GM23338 (cell line): ENCODE results near the gene SURF1.
"Not testable (repeated sequence)": the region's sequence is repeated elsewhere in the genome, so short reads cannot be mapped to it uniquely, and the experiment has no call there.

Source experiments
- CREB1 ChIP-seq: fragments of 250-450 bp; sonication (Bioruptor Pico); IDR thresholded peaks from 2 replicates; pipeline ENCODE4 v1.5.0; 2020; ENCODE audit warnings: low read depth, mild to moderate bottlenecking, moderate library complexity
- CTCF ChIP-seq, 2 experiments: fragments of 200-600 bp in 1 of 2; sonication (generic) in 1 of 2; conservative IDR thresholded peaks; 2 replicates each; pipeline versions ENCODE4 v1.5.1 to v1.6.1; 2016 to 2017; ENCODE audit warnings: antibody characterized with exemption in 2 of 2, low read depth in 2 of 2, mild to moderate bottlenecking in 2 of 2, moderate library complexity in 1 of 2
- EZH2 ChIP-seq: fragments of 200-600 bp; sonication (generic); IDR thresholded peaks from one replicate; pipeline ENCODE4 v1.8.0; 2017; ENCODE audit warnings: antibody characterized with exemption, mild to moderate bottlenecking, low read depth; ENCODE audit not compliant: unreplicated experiment
- EZH2phosphoT487 ChIP-seq: fragments of 200-600 bp; sonication (generic); IDR thresholded peaks from one replicate; pipeline ENCODE4 v1.8.1; 2018; ENCODE audit warnings: antibody characterized with exemption; ENCODE audit not compliant: unreplicated experiment
- JUNB ChIP-seq: IDR thresholded peaks from one replicate; pipeline ENCODE4 v1.6.1; 2016; ENCODE audit warnings: antibody characterized with exemption; ENCODE audit not compliant: unreplicated experiment
- NANOG ChIP-seq: IDR thresholded peaks from 2 replicates; pipeline ENCODE4 v1.6.1; 2016; ENCODE audit warnings: antibody characterized with exemption, borderline replicate concordance
- POLR2AphosphoS5 ChIP-seq: IDR thresholded peaks from 2 replicates; pipeline ENCODE4 v1.6.1; 2016; ENCODE audit warnings: antibody characterized with exemption, low read depth
- REST ChIP-seq: IDR thresholded peaks from one replicate; pipeline ENCODE4 v1.6.1; 2018; ENCODE audit warnings: antibody characterized with exemption; ENCODE audit not compliant: unreplicated experiment
- ZNF114 ChIP-seq: fragments of 250-450 bp; sonication (Bioruptor Pico); IDR thresholded peaks from 2 replicates; pipeline ENCODE4 v1.5.0; 2020; ENCODE audit warnings: mild to moderate bottlenecking, moderate library complexity

DNA sequence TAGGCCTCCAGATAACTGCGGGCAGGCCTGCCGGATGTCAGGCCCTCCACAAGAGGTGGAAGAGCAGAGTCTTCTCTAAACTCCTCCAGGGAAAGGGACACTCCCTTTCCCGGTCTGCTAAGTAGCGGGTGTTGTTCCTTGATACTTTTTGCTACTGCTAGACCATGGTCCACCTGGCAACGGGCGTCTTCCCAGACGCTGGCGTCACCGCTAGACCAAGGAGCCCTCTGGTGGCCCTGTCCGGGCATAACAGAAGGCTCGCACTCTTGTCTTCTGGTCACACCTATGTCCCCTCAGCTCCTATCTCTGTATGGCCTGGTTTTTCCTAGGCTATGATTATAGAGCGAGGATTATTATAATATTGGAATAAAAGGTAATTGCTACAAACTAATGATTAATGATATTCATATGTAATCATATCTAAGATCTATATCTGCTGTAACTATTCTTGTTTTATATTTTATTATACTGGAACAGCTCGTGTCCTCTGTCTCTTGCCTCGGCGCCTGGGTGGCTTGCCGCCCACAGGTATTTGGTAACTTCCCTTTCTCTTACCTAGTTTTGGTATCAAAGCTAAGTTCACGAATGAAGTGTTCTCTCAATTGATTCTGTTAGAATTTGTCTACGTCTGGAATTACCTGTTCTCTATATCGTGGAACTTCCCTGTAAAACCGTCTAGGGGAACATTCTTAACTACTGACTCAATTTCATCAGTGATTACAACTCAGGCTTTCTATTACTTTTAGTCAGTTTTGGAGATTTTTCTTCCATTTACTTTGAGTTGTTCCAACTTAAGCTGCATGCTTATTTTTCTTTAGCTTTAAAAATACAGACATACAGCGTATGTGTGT, 26.8 kb downstream of the SURF1 start:
- TF ChIP-seq CTCF (conservative IDR thresholded peaks at IDR 0.05; ENCODE audit: low read depth in 2 of 2) (peak; percentile 64 to 65), CREB1 (CRISPR knock-in tag) (peak; percentile 73)
- not testable (repeated sequence) for TF ChIP-seq NANOG; EZH2; EZH2phosphoT487; REST; POLR2AphosphoS5; JUNB; ZNF114 (CRISPR knock-in tag)
